OCI-LY7 (cell line): ENCODE measurements around the gene CAPN14. TPM values are rescaled to one million over a fixed set of nuclear protein-coding genes. Genes with fewer than 3 reads are reported as not detected.
A peak's percentile ranks its signal among the peaks of the same experiment; 100 is the strongest.

Experiments used
- BruUV-seq: library from RNA; stranded (reverse); fragments of 400-500 nt; replicated peaks from 2 replicates; lab custom pipeline; 2021; lab: Mats Ljungman, UMichigan
- CTCF ChIA-PET: fragments of 300-600 bp; sonication (Branson Sonifier 250); formaldehyde crosslinking; loops from one replicate; lab custom pipeline; 2022; ENCODE audit warnings: antibody characterized with exemption; ENCODE audit not compliant: unreplicated experiment; lab: Charles Lee
- POLR2A ChIA-PET: fragments of 300-600 bp; sonication (Branson Sonifier 250); formaldehyde crosslinking; loops from one replicate; lab custom pipeline; 2022; ENCODE audit warnings: antibody characterized with exemption; lab: Charles Lee
- DNase-seq: peaks from one replicate; pipeline ENCODE4 v3.0.0-alpha.2; 2015; ENCODE audit warnings: low spot score
- H2AFZ ChIP-seq: fragments of 200-600 bp; sonication (generic), shearing (Covaris generic); 2 replicates; pipeline ENCODE4 v1.6.1; 2014; ENCODE audit warnings: mild to moderate bottlenecking, antibody characterized with exemption, low read length, moderate library complexity
- H3K27ac ChIP-seq: fragments of 200-600 bp; sonication (generic); 2 replicates; pipeline ENCODE4 v1.5.1; 2014; ENCODE audit warnings: mixed run types, low read depth, mild to moderate bottlenecking, moderate library complexity, low read length, inconsistent platforms; ENCODE audit not compliant: poor library complexity, severe bottlenecking
- H3K36me3 ChIP-seq: fragments of 200-600 bp; sonication (generic); 2 replicates; pipeline ENCODE4 v1.6.1; 2014; ENCODE audit warnings: mild to moderate bottlenecking, antibody characterized with exemption, low read length, moderate library complexity, mixed read lengths; ENCODE audit not compliant: insufficient read depth
- H3K4me1 ChIP-seq: fragments of 200-600 bp; sonication (generic); 2 replicates; pipeline ENCODE4 v1.5.1; 2014; ENCODE audit warnings: mild to moderate bottlenecking, low read length; ENCODE audit not compliant: insufficient read depth, poor library complexity, severe bottlenecking
- H3K4me2 ChIP-seq: fragments of 200-600 bp; sonication (generic); 2 replicates; pipeline ENCODE4 v1.6.1; 2014; ENCODE audit warnings: mild to moderate bottlenecking, low read length
- H3K4me3 ChIP-seq: fragments of 200-600 bp; sonication (generic); 2 replicates; pipeline ENCODE4 v1.5.1; 2014; ENCODE audit warnings: mild to moderate bottlenecking, low read depth, low read length; ENCODE audit not compliant: poor library complexity, severe bottlenecking
- H3K79me2 ChIP-seq: fragments of 200-600 bp; sonication (generic); 2 replicates; pipeline ENCODE4 v1.6.1; 2016; ENCODE audit warnings: low read depth, mild to moderate bottlenecking, low read length, moderate library complexity, mixed read lengths; ENCODE audit not compliant: insufficient read depth
- H3K9me2 ChIP-seq: fragments of 200-600 bp; sonication (generic); 2 replicates; pipeline ENCODE4 v1.6.1; 2016; ENCODE audit warnings: mild to moderate bottlenecking, low read length, mixed read lengths; ENCODE audit not compliant: insufficient read depth
- H3K9me3 ChIP-seq: fragments of 200-600 bp; sonication (generic); 2 replicates; pipeline ENCODE4 v1.6.1; 2014; ENCODE audit warnings: mild to moderate bottlenecking, mixed run types, low read length, mixed read lengths
- H4K20me1 ChIP-seq: fragments of 200-600 bp; sonication (generic); 2 replicates; pipeline ENCODE4 v1.6.1; 2014; ENCODE audit warnings: mild to moderate bottlenecking, antibody characterized with exemption, low read length, moderate library complexity, mixed read lengths; ENCODE audit not compliant: insufficient read depth
- EZH2phosphoT487 ChIP-seq: fragments of 200-600 bp; sonication (generic); IDR thresholded peaks from 2 replicates; pipeline ENCODE4 v1.6.1; 2018; ENCODE audit warnings: low read depth, borderline replicate concordance, mild to moderate bottlenecking, mixed run types, antibody characterized with exemption, low read length, moderate library complexity, mixed read lengths
- intact Hi-C: fragments of 100-400 bp; cut with micrococcal nuclease; formaldehyde crosslinking; loops from one replicate; pipeline ENCODE4 v1.10.0; 2022; ENCODE audit not compliant: unreplicated experiment
- total RNA-seq, 2 experiments: library from RNA; depleted of rRNA in 1 of 2; stranded (reverse); fragments of >200 nt in 1 of 2; shearing (Covaris generic) in 1 of 2; gene quantifications; 2 replicates each; pipeline ENCODE4 v1.2.3, GENCODE V29; 2014 to 2022
- TF ChIP-seq, protein P1 (sequence below): fragments of 200-600 bp; sonication (generic); conservative IDR thresholded peaks from 2 replicates; pipeline ENCODE4 v1.5.1; 2014; ENCODE audit warnings: mild to moderate bottlenecking, antibody characterized with exemption, low read length, moderate library complexity, mixed read lengths

CAPN14 gene
- total RNA-seq, 2 experiments from 2014 or later = 1.4 to 4.0 TPM

DNA sequence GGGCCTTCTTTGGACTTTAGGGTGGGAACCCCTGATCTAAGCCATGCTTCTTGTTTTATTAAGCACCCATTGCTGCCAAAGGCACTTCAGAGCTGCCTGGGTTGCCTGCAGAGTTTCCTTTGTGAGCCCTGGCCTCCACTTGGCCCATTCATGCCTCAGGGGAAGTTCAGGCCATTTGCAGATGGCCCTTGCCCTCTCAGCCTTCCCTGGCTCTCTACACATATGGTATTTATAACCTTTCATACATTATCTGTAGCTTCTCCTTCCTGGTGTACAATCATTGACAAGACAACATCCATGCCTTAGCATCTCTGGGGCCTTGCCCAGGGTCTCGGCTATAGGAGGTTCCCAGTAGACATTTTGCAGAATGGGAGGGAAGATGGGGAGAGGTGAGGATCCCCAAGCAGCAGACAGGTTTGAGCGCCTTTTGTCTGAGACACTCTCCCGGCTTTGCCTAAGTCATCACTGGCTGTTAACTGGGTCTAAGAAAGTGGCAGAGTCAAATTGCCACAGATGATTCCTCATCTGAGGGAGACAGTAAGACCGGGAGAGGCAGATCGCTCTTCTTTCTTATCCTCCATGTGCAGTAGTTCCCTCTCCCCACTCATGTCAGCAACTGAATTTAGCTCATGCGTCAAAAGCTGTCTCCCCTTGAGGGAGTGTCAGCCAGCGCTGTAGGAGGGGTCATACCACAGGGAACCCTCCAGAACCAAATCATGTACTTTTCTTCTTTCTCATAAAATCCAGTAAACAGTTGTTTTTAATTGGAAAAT, 19.3 kb upstream of the CAPN14 start:
- H3K4me3 ChIP-seq = no peak overlapping the region
- H3K4me2 ChIP-seq = peak overlapping the region; percentile 86; the same call in 1 of the 2 replicates
- BruUV-seq = no TSS peak
- no peaks in the 10 kb centered on the region for H3K79me2 ChIP-seq
- no peak overlapping the region for H3K27ac ChIP-seq
- no peaks in the 10 kb centered on the region for H3K9me2 ChIP-seq
- TF ChIP-seq, protein P1, sequence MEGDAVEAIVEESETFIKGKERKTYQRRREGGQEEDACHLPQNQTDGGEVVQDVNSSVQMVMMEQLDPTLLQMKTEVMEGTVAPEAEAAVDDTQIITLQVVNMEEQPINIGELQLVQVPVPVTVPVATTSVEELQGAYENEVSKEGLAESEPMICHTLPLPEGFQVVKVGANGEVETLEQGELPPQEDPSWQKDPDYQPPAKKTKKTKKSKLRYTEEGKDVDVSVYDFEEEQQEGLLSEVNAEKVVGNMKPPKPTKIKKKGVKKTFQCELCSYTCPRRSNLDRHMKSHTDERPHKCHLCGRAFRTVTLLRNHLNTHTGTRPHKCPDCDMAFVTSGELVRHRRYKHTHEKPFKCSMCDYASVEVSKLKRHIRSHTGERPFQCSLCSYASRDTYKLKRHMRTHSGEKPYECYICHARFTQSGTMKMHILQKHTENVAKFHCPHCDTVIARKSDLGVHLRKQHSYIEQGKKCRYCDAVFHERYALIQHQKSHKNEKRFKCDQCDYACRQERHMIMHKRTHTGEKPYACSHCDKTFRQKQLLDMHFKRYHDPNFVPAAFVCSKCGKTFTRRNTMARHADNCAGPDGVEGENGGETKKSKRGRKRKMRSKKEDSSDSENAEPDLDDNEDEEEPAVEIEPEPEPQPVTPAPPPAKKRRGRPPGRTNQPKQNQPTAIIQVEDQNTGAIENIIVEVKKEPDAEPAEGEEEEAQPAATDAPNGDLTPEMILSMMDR = no peak
- no peak for TF ChIP-seq EZH2phosphoT487
- H3K4me1 ChIP-seq = peaks cover 44% of the 10 kb centered on the region
- H2AFZ ChIP-seq = no peak overlapping the region
- POLR2A ChIA-PET = interaction anchor here (0.8 to 1.4 kb wide), 3 partner anchors 16 to 19 kb away, joined by 3 to 4 read pairs (median 3); no protein-coding TSS in a partner anchor
- H3K9me3 ChIP-seq = no peaks in the 10 kb centered on the region
- no peaks in the 10 kb centered on the region for H3K36me3 ChIP-seq
- DNase-seq = no peak
- intact Hi-C loops = no loop called here
- CTCF ChIA-PET = no interaction called here
- H4K20me1 ChIP-seq = no peaks in the 10 kb centered on the region

DNA sequence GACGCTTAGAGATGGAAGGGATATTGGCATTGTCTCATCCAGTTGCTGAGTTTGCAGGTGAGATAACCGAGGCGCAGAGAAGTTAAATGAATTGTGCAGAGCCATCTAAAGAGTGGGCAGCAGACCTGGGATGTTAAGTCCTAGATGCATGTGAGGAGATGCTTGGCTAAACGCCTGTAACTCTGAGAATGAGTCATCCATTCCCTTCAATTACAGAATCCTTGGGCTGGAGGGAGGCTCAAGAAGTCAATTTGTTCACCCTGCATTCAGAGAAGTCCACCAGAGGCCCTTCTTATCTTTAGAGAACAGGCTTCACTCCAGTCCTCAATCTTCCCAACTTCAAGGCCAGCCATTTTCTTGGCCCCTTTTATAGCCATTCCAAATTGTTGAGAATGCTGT, 18.2 kb upstream of the CAPN14 start:
- Histone ChIP-seq H3K4me1 (peaks cover 37% of the 10 kb centered on the region), H3K9me2 (no peaks in the 10 kb centered on the region), H3K79me2 (no peaks in the 10 kb centered on the region), H3K4me2 (peak overlapping the region; percentile 86), H2AFZ (no peak overlapping the region), H4K20me1 (no peaks in the 10 kb centered on the region), H3K27ac (no peak overlapping the region), H3K4me3 (peak overlapping the region; percentile 1), H3K36me3 (no peaks in the 10 kb centered on the region), H3K9me3 (no peaks in the 10 kb centered on the region)
- DNase-seq = no peak
- no peak for TF ChIP-seq EZH2phosphoT487
- TF ChIP-seq, protein P1 = no peak
- CTCF ChIA-PET = no interaction called here
- POLR2A ChIA-PET = no interaction called here
- no TSS peak for BruUV-seq
- intact Hi-C loops = no loop called here
